IPS-11a (cell line): ENCODE data around the gene ENTREP3.

Experiments
- H3K4me3 ChIP-seq: one replicate; pipeline ENCODE4 v1.5.1; 2013; ENCODE audit warnings: low read depth, low read length, control low read depth

ENTREP3 gene

DNA sequence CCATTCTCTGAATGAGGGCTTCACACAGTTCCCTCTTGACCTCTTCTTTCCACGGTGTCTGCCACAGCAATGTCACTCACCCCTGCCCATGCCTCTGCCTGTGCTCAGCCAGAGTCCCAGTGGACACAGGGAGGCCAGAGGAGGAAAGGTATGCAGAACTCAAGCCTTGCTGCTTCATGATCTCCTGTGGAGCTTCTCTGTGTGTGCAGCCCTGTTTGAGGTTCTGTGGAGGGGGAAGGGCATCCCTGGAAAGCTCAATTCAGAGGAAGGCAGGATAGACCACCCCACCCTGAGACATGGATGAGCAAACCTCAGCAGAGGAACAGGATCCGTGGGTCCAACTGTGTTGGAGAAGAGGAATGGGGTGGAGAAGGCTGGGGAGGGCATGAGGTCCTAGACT, 24.0 kb upstream of the ENTREP3 start:
- H3K4me3 ChIP-seq = no peak overlapping the region

DNA sequence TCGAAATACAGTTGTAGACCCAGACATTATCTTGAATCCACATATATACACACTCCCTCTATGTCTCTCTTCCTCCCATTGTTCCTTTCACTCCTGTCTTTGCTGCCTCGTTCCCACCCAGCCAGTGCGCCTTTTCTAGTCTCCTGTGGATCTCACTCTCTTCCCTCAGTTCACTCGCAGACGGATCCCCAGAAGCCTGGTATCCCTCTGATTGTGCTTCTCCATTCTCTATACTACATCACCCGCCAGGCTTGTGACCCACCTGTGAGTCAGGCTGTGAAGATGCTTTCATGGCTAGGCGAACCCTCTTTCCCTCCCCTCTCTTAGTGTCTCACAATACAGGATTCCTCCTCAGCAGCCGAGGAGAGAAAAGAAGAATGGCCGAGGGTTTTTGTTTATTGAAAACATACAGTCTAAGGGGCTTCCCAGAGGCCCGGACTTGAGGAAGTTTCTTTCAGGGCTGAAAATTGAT, 23.4 kb upstream of the ENTREP3 start:
- H3K4me3 ChIP-seq = no peak overlapping the region

DNA sequence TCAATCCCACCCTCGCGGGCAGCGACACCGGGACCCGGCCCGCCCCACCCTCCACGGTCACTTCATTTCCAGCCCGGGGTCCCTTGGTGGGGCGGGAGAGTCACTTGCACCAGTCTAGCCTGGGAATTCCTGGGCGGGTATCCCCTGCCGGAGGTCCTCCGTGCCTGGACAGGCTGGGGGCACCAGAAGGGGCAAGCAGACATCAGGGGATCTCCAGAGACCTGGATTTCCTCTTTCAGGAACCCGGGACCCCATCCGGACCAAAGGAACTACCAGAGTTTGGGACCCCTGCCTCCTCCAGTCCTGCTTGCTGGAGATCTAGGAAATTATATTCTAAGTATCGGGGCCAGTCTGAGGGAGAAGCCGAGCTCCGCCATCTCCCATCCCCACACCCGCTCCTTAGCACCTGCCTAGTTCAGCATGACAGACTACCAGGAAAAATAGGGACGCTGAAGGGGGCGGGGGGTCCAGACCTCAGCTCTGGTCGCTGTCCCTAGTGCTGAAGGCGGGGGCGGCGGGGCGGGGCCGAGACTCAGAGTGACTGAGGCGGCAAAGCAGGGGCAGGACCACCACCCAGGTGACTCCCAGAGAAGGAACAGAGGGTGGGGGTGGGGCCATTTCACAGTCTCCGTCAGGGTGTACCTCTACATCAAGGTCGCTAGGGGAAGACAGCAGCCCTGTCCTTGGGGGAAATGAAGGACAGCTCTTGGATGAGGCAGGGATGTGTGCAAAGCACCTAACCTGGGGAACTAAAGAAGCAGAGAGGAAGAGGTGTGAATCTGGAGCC, 22.8 kb upstream of the ENTREP3 start:
- H3K4me3 ChIP-seq = peak overlapping the region; percentile 57

DNA sequence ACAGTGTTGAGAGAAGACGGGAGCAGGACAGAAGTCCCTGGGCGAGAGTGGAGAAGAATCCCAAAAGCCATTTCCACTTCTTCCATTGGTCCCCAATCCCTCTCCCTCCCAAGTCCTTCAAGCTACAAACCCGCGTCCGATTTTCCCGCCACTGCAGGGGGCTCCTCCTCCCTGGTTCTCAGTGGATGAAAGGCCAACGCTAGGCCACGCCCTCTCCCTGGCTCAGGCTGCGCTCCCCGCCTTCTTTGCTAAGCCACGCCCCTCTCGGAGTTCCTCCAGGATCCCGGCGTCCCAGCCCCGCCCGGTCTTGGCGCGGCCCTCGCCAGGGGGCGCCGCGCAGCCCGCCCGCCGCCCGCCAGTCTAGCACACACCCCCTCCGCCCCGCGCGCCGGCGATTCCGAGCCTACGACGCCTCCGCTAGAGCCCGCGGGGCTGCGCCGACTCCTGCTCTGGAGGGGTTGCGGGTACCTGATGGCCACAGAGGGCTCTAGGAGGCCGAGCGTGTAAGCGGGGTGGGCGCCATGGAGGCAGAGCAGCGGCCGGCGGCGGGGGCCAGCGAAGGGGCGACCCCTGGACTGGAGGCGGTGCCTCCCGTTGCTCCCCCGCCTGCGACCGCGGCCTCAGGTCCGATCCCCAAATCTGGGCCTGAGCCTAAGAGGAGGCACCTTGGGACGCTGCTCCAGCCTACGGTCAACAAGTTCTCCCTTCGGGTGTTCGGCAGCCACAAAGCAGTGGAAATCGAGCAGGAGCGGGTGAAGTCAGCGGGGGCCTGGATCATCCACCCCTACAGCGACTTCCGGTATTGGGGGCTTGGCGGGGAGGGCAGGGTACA, 22.0 kb upstream of the ENTREP3 start, which contains the start of gene HCN3:
Gene HCN3, plus strand, starts transcription at position 394 of the 832 bp plus-strand sequence. Its CDS starts 128 bp downstream, at position 522.
- H3K4me3 ChIP-seq = peak within 1 kb of the TSS; percentile 57

DNA sequence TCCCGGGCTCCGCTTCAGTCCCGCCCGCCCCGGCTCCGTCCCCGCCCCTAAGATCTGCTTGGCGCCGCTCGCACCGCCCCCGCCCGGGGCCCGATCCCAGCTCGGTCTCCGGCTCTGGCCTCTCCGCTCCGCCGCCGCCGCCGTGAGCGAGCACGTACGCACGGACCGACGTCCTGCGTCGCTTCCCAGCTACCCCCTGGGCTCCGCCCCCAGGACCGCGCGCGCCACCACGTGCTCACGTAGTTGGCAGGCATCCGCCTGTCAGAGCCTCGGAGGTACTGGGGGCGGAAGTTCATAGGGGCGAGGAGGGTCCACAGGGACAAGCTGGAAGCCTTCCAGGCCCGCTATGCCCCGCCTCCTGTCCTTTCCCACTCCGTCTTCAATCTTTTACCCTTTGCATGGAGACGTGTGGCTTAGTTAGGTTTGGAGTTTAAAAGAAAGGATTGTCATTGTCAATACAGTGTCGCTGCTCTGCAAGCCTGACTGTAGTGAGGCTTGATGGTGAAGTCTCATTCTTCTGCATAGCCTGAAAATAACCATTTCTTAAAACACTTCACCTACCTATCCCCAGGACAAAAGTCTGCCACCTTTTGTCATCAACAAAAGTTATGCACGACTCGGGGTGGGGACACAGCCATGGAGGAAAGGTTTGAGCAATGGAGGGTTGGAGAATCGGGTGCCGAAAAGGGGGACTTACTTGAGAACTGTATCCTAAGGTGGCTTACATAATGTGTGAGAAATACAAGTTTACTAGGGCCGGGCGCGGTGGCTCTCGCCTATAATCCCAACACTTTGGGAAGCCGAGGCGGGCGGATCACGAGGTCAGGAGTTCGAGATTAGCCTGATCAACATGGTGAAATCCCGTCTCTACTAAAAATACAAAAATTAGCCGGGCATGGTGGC, 18.3 kb upstream of the ENTREP3 start, which contains the start of gene CLK2:
Gene CLK2, minus strand, starts transcription at position 162 of the 903 bp plus-strand sequence. CDS start 2,527 bp downstream, outside the sequence.
- peak within 1 kb of the TSS; percentile 89 for H3K4me3 ChIP-seq

DNA sequence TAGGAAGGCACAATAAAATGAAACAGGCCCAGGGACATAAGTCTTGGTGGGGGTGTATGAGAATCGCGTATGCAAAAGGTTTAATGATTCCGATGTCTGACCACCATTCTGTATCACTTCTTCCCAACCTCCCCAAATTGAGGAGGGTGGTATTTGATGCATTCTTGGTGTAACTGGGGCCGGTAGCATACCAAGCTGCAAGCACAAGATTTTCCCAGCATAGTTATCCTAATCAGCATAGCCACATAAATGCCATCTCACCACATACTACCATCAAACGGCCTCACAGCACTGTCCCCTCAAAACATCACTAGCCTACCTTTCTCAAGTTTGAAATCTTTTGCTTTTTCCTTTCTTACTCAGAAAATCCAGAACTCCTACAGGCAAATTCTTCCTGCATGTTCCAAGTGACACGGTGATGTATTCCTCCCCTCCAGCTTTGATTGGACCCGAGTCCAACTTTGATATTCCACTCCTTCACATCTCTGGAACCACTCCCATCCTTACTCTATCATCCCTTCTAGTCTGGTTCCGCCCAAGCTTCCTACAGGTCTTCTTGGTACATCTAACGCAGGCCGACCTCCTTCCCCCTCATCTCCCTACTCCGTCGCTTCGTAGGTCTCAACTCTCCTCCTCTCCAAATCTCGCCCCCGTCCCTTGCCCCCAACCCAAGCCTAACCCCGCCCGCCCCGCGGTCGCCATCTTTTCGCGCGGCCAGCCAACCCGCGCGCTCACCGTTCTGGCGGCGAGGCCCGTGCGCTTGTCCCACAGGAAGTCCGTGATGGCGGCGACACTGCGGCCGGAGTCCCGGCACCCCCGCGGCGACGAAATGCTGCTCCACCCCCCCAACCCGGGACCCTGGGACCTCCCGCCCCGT, 17.4 kb upstream of the ENTREP3 start:
- H3K4me3 ChIP-seq = peak overlapping the region; percentile 89

DNA sequence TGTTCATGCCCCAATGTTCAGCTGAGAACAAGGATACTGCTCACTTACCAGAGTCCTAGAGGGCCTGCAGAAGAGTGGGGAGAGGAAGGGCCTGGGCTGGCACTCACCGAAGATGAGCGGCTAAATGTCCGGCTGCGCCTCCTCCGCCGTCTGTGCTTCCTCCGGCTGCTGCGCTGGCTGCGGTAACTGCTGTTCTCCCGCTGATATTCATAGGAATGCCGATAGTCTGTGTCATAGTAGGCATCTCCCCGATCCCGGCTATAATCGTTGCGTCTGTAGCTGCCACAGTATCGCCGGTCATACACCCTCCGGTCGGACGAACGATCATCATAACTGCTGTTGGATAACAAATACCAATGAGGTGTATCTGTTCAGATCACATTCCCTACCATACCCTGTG, 14.1 kb upstream of the ENTREP3 start:
- H3K4me3 ChIP-seq = no peak overlapping the region

DNA sequence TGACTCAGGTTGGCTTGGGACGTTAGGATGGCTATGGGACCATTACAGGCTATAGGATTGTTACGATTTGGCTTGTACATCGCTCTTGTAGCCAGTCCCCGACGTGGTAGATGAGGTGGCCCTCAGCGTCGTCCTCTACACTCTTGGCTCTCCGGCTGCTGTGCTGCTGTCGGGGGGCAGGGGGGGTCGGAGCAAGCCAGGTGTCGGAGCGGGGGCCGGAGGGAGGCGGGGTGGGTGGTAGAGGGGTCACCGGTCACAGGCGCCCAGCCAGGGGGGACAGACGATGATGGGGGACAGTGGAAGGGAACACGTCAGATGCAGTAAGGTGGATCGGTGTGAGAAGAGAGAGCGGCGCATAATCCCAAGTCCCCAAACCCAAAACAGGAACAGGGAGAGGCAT, 13.3 kb upstream of the ENTREP3 start:
- no peak overlapping the region for H3K4me3 ChIP-seq

DNA sequence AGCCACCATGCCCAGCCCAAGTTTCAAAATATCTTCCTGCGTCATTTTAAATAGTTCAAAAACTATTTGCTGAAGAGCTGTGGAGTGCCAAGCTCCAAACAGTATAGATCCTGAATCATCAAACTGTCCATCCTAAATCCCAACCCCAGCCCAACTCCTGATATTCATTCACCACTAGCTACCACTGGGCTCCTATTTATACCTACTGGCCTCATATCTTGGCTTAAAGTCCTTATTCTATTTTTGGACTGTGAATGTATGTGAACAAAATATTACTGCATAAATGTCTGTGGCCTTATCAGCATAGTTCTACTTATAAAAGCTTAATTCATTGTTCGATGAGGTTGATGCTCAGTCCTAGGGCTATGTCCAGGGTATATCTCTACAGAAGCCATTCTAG, 12.1 kb upstream of the ENTREP3 start:
- H3K4me3 ChIP-seq = no peak overlapping the region

DNA sequence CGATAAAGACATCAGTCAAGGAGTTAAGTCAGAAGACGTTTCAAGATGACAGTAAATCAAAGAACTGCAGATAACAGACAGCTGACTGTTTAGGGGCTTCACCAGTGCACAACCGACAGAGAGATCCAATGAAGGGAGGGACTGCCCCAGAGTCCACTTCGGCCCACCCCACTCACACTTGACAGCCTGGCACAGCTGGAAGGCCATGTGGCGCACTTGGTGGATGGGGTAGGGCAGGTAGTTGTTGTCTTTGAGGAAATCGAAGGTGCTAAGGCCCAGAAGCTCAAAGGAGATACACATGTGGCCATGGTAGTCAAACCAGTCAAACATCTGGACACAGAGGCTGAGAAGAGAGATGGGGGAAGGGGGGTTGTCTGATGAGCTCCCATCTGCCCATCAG, 11.3 kb upstream of the ENTREP3 start:
- H3K4me3 ChIP-seq = no peak overlapping the region

DNA sequence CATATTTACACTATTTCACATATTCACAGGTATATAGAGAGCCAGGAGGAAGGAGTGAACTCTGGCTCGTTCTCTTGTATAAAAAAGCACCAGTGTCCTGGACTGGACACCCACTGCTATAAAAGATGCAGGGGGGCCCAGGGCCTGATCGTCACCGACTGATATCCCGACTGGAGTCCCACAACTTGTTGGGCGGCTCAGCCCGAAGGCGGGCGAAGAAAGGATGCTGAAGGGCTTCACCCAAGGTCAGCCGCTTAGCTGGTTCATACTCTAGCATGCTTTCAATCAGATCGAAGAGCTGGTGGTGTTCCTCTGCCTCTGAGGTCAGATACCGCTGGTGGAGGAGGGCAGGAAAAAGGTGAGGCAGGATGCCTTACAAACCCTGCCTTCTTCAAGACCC, 7.8 kb upstream of the ENTREP3 start:
- no peak overlapping the region for H3K4me3 ChIP-seq

DNA sequence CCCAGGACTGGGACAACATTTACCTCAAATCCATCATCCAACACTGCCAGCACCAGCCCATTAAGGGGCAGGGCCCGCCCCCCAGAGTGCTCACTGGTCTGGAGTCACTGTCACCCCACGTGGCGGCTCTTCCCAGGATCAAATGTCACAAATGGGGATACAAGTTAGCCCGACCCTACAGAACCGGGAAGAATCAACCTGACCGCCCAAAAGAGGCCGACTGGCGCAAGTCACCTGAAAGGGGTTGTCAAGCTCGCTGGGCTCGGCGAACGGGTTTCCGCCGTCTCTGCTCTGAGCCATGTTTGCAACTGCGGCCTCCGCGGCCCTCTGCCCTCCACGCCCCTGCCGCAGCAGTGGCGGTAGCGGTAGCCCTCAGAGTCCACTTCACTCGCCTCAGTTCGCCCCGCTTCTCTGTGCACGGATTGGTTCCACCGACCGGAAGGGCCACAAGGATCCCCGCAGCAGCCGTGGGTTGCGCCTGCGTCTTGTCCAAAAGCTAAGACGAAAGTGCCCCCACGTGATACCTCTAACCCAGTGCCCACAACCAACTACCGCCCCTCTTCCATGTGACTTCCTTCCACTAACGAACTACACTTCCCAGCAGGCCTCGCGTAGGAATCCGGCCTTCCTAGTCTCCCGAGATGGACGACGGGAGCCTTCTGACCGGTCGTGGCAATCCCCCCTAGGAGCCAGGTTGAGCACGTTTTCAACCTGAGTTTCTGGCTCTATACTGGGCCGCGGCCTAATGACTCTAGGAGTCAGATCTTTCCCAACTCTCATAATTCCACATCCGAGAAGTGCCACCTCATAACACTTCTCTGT, 6.8 kb upstream of the ENTREP3 start, which contains the start of gene SCAMP3:
Gene SCAMP3, minus strand, starts transcription at position 509 of the 822 bp plus-strand sequence. Its CDS starts 209 bp downstream, at position 300.
- peak within 1 kb of the TSS; percentile 84 for H3K4me3 ChIP-seq

DNA sequence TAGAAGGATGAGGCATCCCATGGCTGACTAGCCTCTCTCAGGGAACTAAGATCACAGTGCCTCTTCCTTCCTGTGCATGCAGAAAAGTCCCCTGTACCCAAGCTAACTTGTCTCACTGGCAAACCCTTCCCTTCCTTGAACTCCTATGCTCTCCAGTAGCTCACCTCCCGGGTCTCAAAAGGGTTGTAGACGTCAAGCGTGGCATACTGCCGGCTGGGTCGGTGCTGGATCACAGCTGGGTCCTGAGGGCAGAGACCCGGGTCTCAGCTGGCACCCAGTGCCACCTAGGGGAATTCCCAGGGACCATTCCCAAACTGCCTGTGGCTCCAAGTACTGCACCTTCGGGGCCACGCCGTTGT, 6.2 kb upstream of the ENTREP3 start:
- H3K4me3 ChIP-seq = peak overlapping the region; percentile 84

DNA sequence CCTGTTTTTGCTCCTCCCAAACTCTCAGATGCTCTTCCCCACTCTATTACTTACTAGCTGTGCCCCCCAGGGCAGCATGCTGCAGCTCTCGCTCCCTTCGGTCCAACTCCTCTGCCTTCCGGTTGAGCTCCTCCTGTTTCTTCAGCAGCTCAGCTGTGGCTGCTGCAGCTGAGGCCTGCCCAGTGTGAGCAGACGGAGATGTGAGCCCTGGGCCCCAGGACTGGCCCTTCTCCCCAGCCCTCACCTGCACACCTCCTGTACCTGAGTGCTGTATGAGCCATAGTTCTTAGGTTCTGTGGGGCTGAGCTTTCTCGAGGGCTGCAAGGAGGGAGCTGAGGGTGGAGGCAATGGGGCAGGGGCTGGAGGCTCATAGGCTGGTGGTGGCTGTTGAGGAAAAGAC, 5.0 kb upstream of the ENTREP3 start:
- no peak overlapping the region for H3K4me3 ChIP-seq

DNA sequence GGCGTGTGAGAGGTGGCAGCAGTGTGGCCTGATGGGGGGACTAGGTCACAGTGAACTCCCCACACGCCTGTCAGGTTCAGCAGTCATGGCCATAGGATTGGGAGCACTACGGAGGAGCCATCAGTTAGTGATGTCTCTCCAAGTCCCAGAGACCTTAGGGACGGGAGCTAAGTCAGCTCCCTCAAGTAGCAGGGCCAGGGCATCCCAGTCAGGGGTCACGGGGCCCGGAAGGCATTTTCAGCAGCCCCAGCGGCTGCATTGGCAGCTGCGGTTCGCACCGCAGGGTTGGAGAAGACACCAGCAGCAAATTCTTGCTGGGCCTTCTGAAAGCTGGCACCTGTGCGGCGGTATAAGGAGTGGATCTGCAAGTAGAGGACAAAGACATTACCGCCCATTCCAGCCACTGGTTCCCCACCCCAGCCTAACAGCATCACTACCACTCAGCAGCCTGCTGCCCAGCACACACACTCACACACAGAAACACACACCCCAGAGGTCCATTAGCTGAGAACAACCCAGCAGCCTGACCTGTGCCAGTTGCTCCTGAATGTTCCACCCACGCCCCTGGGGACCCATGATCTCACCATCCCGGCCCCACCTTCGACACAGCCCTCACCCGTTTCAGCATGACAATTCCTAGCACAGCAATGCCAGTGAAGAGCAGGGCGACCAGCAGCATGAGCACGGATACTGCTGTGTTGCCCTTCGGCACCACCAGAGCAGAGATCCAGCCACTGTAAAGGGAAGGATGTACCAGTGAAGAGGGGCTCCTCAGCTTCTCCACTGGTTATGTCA, 972 bp upstream of the ENTREP3 start:
- no peak overlapping the region for H3K4me3 ChIP-seq

DNA sequence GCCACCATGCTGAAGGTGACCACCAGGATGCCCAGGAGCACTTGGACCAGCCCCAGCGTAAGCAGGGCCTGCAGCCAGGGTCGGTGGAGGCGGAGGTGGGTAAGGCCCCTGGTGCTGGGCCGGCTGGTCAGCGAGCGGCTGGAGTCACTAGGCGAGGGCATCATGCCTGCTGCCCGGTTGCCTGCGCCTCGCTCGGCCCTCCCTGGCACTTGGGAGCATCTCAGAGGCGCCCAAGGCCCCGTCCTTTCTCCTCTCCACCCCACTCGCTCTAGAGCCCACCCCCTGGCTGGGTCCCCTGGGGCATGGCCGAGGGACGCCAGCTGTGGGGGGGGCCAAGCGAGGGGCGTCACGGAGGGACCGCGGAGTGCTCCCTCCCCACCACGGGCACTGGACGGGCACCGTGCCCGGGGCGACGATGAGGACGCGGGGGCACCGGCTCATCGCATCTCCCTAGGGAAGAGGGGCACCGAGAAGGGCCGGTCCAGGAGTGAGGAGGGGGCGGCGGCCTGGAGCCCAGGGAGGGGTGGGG, 505 bp downstream of the ENTREP3 start:
- H3K4me3 ChIP-seq = peak overlapping the region; percentile 67

DNA sequence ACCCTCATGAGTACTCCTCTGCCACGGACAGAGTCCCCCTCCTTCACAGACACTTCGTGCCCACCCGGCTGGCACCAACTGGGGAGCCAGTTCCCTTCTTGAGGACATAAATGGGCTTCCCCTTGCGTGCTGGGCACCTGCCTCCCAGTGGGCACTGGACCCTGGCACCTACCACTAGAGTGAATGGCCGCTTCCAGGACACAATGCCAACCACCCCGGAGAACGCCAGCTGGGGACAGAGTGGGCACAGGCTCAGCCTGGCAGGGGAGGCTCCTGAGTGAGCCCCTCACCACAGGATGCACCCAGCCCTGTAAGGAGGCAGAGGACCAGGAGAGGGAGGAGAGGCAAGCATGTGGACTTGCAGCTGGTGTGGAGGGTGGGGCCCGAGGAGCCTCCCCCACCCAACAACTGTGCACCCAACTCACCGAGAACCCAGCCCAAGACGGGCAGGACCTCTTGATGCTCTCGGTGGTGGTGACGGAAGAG, 1.0 kb downstream of the ENTREP3 start:
- H3K4me3 ChIP-seq = no peak overlapping the region

DNA sequence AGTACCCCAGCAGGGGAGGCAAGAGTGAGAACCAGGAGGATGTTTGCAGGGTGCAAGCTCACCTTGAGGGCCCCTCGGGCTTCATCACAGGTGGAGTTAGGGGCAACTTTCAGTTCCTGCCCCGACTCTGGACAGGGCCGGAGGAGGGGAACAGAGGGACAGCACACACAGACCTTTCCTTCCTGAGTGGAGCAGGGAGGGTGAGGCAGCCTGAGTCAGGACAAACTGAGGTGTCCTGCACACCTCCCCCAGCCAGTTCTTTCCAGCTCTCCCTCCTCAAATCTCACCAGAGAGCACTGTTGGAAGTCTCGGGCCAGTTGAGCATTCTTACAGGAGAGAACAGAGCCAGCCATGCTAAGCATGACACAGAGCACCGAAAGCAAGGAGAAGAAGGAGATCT, 1.5 kb downstream of the ENTREP3 start:
- no peak overlapping the region for H3K4me3 ChIP-seq
